ENCODE results near the gene PKNOX2.

The PKNOX2 gene

GRCh38 chr11:125201525-125202141, 37.1 kb downstream of the PKNOX2 start:
- DNase-seq (ENCODE audit: low read depth in 1 of 2, low spot score in 1 of 2), result no peak
- Histone ChIP-seq H3K4me3 (replicated peaks; ENCODE audit: insufficient read depth, low read length) (no peak overlapping the region), H3K27ac (replicated peaks) (no peak overlapping the region), H3K27me3 (ENCODE audit: insufficient read depth, poor library complexity, severe bottlenecking) (no peaks in the 10 kb centered on the region)
- TF ChIP-seq CTCF (IDR thresholded peaks at IDR 0.05; ENCODE audit: insufficient read depth, low read length), result no peak
- TF ChIP-seq REST (IDR thresholded peaks at IDR 0.05; ENCODE audit: insufficient replicate concordance, low read depth), result no peak
- TF ChIP-seq GABPA (IDR thresholded peaks at IDR 0.05; ENCODE audit: low read depth), result no peak
- no peak for TF ChIP-seq SPI1 (IDR thresholded peaks at IDR 0.05; ENCODE audit: borderline replicate concordance, low read depth)
- TF ChIP-seq POLR2AphosphoS5 (IDR thresholded peaks at IDR 0.05; ENCODE audit: low read depth), result no peak

- no peak overlapping the region for H3K4me3 ChIP-seq (replicated peaks; ENCODE audit: insufficient read depth, low read length)
- no peak overlapping the region for H3K27ac ChIP-seq (replicated peaks)
- TF ChIP-seq CTCF (IDR thresholded peaks at IDR 0.05; ENCODE audit: insufficient read depth, low read length), result no peak
- TF ChIP-seq REST (IDR thresholded peaks at IDR 0.05; ENCODE audit: insufficient replicate concordance, low read depth), result no peak
- no peak for TF ChIP-seq GABPA (IDR thresholded peaks at IDR 0.05; ENCODE audit: low read depth)
- TF ChIP-seq POLR2AphosphoS5 (IDR thresholded peaks at IDR 0.05; ENCODE audit: low read depth), result no peak
- no peak for TF ChIP-seq SPI1 (IDR thresholded peaks at IDR 0.05; ENCODE audit: borderline replicate concordance, low read depth)
- no peak for DNase-seq (ENCODE audit: low read depth in 1 of 2, low spot score in 1 of 2)
- no peaks in the 10 kb centered on the region for H3K27me3 ChIP-seq (ENCODE audit: insufficient read depth, poor library complexity, severe bottlenecking)
Observed at GRCh38 chr11:125202362-125202880, 37.9 kb downstream of the PKNOX2 start.

- no peak for DNase-seq (ENCODE audit: low read depth in 1 of 2, low spot score in 1 of 2)
- Histone ChIP-seq H3K27ac (replicated peaks) (no peak overlapping the region), H3K27me3 (ENCODE audit: insufficient read depth, poor library complexity, severe bottlenecking) (no peaks in the 10 kb centered on the region), H3K4me3 (replicated peaks; ENCODE audit: insufficient read depth, low read length) (no peak overlapping the region)
- TF ChIP-seq SPI1 (IDR thresholded peaks at IDR 0.05; ENCODE audit: borderline replicate concordance, low read depth) (no peak), GABPA (IDR thresholded peaks at IDR 0.05; ENCODE audit: low read depth) (no peak), POLR2AphosphoS5 (IDR thresholded peaks at IDR 0.05; ENCODE audit: low read depth) (no peak), REST (IDR thresholded peaks at IDR 0.05; ENCODE audit: insufficient replicate concordance, low read depth) (no peak), CTCF (IDR thresholded peaks at IDR 0.05; ENCODE audit: insufficient read depth, low read length) (no peak)
Observed at GRCh38 chr11:125202977-125203376, 38.4 kb downstream of the PKNOX2 start.
